Stimulated activated CD8-positive, alpha-beta memory T cell treated with anti-CD3 and anti-CD28 coated beads, Interleukin-12 subunit alpha, Interleukin-12 subunit beta, amount 100 ng/mL, for 24 hours (primary cell): ENCODE results near the gene MARCKSL1.
"Not testable (repeated sequence)": the region's sequence is repeated elsewhere in the genome, so short reads cannot be mapped to it uniquely, and the experiment has no call there.

Source experiments
- DNase-seq: peaks from one replicate; pipeline ENCODE4 v3.0.0-alpha.2; 2020; ENCODE audit errors: extremely low read depth

The MARCKSL1 gene

GRCh38 chr1:32333251-32333963 lies 2.6 kb downstream of the MARCKSL1 start:
- no peak for DNase-seq

DNA sequence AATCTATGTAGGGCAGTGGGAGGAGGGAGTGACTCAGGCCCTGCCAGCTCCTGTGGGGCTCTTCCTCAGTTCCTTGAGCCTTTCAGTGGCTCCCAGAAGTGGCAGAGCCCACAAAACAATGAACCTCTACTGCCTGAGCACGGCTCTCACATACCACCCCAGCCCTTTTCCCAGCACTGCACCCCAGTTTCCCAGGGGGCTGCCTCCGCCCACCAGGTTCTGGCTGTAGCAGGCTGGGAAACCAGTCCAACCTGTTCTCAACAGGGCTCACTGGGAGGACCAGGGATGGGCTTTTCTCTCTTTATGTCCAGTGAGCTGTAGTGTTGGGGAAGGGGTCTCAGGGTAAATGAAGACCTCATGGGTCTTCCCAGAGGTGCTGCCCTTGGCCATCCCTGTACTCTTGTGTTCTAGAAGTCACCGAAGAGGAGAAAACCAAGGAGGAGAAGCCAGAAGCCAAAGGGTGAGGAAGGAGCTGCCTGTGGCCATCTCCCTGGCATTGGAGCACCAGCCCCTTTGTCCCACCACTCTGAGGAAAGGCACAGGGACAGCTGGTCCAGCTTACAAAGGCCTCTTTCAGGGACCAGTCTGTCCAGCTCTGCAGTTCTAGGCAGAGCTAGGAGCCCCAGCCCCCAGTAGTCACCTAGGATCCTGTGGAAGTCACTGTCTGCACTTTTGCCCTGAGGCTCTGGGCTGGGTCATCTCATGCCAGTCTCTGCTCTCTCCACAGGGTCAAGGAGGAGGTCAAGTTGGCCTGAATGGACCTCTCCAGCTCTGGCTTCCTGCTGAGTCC lies 3.5 kb downstream of the MARCKSL1 start:
- DNase-seq = no peak

GRCh38 chr1:32331549-32331948 lies 4.5 kb downstream of the MARCKSL1 start:
- no peak for DNase-seq

GRCh38 chr1:32330558-32331151 lies 5.4 kb downstream of the MARCKSL1 start:
- no peak for DNase-seq

DNA sequence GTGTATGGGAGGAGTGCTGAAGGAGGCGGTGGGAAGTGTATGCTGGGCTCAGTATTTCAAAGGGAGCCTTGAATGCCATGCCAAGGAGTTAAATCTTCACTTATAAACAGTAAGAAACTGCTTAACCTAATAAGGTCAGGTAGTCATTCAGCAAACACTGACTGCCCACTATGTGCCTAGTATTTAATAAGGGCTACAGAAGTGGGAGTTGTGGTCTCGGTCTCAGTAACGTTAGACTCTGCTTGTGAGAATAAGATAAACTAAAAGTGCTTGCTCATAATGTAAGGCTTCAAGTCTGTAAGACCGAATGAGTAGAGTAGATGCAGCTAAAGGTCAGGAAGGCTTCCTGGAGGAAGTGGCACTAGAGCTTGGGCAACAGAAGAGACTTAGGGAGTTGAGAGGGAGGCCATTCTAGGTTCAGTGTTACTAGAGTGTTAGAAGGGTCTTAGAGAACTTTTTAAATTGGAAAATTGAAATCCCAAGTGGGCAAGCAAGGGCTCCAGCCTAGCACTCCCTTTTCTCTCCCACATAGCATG lies 6.0 kb downstream of the MARCKSL1 start:
- no peak for DNase-seq

GRCh38 chr1:32327204-32327603 lies 8.8 kb downstream of the MARCKSL1 start:
- DNase-seq = no peak

GRCh38 chr1:32321712-32322291 lies 14.2 kb downstream of the MARCKSL1 start:
- no peak for DNase-seq

DNA sequence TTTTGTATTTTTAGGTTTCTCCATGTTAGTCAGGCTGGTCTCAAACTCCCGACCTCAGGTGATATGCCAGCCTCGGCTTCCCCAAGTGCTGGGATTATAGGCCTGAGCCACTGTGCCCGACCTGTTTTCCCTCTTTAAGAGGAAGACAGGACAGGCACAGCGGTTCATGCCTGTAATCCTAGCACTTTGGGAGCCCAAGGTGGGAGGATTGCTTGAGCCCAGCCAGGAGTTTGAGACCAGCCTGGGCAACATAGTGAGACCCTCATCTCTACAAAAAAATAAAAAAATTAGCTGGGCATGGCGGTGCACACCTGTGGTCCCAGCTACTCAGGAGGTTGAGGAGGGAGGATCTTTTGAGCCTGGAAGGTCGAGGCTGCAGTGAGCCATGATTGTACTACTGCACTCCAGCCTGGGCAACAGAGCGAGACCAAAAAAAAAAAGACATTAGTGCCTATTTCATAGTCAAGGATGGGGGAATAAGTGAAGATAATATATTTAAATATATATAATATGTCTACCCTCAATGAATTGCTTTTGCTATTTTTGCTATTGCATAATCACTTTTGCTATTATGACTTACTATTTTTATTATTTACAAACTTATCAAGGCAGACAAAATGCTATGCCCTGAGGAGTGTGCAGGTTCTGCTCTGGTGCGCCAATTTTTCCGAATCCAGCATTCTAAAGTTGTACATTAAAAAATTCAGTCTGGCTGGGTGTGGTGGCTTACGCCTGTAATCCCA lies 17.7 kb downstream of the MARCKSL1 start:
- no peak for DNase-seq

DNA sequence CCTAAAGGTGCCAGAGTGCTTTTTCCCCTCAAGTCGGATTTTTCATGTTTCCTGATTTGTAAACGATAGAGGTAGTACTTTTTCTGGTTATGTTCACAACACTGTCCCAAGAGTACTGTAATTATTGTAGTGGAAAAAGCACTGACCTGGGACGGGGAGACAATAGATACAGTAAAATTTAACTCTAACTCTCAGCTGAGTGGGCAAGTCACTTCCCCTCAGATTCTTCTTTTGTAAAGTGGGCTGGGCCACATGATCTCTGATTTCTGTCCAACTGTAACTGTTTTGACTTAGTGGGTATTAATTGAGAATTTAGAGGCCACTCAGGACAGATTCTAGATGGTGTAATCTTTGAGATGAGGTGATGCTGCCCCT lies 19.1 kb downstream of the MARCKSL1 start:
- DNase-seq = no peak

DNA sequence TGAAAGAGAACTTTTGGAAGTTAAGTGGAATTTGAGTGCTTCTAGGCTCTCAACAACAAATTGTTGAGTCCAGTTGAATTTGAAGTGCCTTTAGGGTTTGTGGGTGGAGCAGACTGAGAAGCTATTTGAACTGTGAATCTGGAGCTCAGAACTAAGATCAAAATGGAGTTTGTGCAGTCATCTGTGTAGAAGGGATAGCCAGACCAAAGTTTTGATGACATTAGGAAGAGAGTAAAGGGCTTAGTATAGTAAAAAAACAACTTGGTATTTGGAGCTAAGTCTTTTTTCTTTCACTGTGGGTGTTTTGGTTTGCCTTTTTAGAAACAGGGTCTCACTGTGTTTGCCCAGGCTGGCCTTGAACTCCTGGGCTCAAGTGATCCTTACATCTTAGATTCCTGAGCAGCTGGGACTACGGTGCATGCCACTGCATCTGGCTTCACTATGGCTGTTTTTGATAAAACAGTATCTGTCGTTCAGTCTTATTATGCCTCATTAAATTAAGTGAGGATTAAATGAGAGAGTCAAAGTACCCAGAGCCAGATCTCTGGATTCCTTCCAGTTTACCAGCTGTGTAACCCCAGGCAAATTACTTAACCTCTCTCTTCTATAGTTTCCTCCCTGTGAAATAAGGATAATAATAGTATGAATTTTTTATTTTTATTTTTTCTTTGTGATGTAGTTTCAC lies 24.2 kb downstream of the MARCKSL1 start:
- DNase-seq = no peak

- no peak for DNase-seq
Measured at GRCh38 chr1:32309960-32310359, 26.1 kb downstream of the MARCKSL1 start.

GRCh38 chr1:32307324-32307723 lies 28.7 kb downstream of the MARCKSL1 start:
- no peak for DNase-seq

DNA sequence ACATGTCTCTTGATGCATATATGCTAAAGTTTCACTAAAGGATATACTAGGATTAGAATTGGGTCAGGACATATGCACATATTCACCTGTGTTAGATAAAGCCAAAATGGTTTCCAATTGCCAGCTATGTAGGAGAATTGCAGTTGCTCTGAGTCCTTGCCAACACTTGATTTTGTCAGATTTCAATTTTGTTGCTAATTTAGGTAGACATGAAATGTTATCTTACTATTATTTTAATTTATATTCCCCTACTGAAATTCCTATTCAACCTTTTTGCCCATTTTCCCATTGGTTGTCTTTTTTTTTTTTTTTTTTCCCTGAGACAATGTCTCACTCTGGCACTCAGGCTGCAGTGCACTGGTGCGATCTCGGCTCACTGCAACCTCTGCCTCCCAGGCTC lies 30.7 kb downstream of the MARCKSL1 start:
- no peak for DNase-seq

GRCh38 chr1:32303997-32304622 lies 31.9 kb downstream of the MARCKSL1 start:
- no peak for DNase-seq

GRCh38 chr1:32303358-32303757 lies 32.7 kb downstream of the MARCKSL1 start:
- DNase-seq = no peak

DNA sequence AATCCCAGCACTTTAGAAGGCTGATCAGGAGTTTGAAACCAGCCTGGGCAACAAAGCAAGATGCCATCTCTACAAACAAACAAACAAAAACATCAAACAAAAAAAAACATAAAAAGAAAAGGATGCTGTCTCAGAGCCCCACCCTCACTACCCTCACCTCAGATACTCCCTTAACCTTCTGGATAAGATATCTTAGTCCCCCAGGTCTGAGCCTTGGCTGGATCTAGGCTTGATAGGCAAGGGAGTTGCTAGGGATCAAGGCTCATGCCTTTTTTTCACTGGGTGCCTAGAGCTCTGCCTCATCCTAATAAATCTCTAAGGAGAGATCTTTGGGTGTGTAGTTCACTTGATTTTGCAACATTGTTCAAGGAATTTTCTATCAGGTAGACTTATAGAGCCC lies 36.7 kb downstream of the MARCKSL1 start:
- no peak for DNase-seq

DNA sequence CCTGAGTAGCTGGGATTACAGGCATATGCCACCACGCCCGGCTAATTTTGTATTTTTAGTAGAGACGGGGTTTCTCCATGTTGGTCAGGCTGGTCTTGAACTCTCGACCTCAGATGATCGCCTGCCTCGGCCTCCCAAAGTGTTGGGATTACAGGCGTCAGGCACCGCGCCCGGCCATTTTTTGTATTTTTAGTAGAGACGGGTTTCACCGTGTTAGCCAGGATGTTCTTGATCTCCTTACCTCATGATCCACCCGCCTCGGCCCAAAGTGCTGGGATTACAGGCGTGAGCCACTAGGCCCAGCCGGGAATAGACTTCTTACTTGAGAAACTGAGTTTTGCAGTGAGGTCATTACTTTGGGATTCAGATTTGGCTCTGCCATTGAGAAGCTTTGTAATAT lies 37.8 kb downstream of the MARCKSL1 start:
- not testable (repeated sequence) for DNase-seq

DNA sequence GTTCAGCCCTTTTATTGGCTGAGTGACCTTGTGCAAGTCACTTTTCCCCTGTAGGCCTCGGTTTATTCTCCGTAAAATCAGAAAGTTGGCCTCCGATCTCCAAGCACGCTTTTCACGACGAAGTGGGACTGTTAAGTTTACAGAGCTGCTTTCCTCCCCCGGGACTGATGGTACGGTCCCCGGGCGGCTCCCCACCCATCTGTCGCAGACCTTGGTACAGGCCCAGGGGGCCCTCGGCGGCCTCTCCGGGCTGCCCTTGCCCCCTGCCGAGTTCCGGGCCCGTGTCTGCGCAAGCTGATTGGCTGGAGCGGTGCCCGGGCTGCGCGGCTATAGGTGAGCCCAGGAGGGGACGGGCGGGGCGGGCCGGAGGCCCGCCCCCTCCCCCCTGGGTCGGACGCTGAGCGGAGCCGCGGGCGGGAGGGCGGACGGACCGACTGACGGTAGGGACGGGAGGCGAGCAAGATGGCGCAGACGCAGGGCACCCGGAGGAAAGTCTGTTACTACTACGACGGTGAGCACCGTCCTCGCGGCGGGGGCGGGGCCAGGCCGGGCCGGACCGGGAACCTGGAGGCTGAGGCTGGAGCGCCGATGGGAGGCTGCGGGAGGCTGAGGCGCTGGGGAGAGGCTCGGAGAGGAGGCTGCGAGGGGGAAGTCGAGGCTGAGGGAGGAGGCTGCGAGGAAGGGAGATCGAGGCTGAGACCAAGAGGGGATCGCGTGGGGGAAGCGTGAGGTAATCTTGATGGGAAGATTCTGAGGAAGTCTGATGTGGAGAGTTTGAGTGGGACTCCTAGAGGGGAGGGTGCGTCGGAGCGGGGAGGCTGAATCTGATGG lies 44.1 kb downstream of the MARCKSL1 start, which contains the start of gene HDAC1:
TSS of gene HDAC1 (plus strand) at position 376 of the 831 bp plus-strand sequence. CDS start at position 463, 87 bp downstream.
- DNase-seq = peak; percentile 90

DNA sequence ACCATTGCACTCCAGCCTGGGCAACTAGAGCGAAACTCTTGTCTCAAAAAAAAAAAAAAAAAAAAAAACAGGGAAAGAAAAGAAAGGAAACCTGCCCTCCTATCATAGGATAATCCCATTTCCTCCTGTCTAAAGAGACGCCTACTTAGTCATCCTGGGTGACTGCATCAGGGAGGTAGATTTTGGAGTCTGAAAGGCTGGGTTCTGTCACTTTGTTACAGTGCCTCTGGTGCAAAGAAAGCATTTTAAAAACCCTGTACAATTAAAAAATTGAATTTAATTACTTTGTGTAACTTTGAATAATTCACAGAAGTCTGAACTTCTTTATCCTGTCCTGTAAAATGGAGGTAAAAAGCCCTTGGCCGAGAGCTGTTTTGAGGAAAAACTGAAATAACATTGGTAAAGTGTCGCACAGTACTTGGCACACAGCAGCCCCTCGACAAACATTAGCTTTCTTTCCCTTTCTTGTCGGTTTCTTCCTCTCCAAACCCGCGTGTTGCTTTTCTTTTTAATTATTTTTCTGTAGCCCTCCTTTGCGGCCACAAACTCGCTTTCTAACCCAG lies 44.8 kb downstream of the MARCKSL1 start:
- DNase-seq = no peak
